Measurements from ENCODE around the gene CD209. TPM values are rescaled to one million over a fixed set of nuclear protein-coding genes. Genes with fewer than 3 reads are reported as not detected.
"Not testable (repeated sequence)": the region's sequence is repeated elsewhere in the genome, so short reads cannot be mapped to it uniquely, and the experiment has no call there.

The CD209 gene
- not detected in 2 replicates for total RNA-seq (2012; rRNA removed)

GRCh38 chr19:7746903-7747884, at the start of gene CD209:
CD209 (minus strand) TSS chr19:7747534; CDS start chr19:7747511, 23 bp downstream.
- Histone ChIP-seq H3K4me3 (ENCODE audit: low read length) (no peak within 1 kb of the TSS), H3K36me3 (ENCODE audit: insufficient read depth, low read length) (no peaks in the 10 kb centered on the region), H3K4me1 (ENCODE audit: control insufficient read depth, insufficient read depth, low read length) (no peaks in the 10 kb centered on the region), H3K4me2 (ENCODE audit: low read length) (no peak within 1 kb of the TSS), H3K9ac (ENCODE audit: low read depth, low read length) (no peak within 1 kb of the TSS), H3K9me3 (replicated peaks; ENCODE audit: low read length) (no peaks in the 10 kb centered on the region), H3K27me3 (ENCODE audit: control insufficient read depth, insufficient read depth, low read length) (peaks cover 7% of the 10 kb centered on the region)

- Histone ChIP-seq H3K27me3 (ENCODE audit: control insufficient read depth, insufficient read depth, low read length) (peaks cover 16% of the 10 kb centered on the region), H3K4me3 (ENCODE audit: low read length) (no peak overlapping the region), H3K4me2 (ENCODE audit: low read length) (no peak overlapping the region), H3K4me1 (ENCODE audit: control insufficient read depth, insufficient read depth, low read length) (no peaks in the 10 kb centered on the region), H3K36me3 (ENCODE audit: insufficient read depth, low read length) (no peaks in the 10 kb centered on the region), H3K9me3 (replicated peaks; ENCODE audit: low read length) (no peaks in the 10 kb centered on the region), H3K9ac (ENCODE audit: low read depth, low read length) (no peak overlapping the region)
These were observed 48.3 kb upstream of the CD209 start for GRCh38 chr19:7795555-7796161.

DNA sequence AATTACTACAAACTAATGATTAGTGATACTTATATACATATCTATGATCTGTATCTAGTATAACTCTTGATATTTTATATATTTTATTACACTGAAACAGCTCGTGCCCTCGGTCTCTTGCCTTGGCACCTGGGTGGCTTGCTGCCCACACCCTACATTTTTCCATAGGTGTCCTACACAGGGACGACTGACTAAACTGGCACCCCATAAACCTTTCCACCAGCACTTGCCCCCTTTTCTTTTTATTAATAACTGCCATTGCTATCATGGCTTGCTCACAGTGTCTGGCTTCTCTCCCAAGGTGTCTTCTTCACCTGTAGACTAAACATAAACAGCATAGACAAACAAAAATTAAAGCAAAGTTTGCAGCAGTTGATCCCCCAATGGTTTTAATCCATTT, 46.2 kb upstream of the CD209 start:
- Histone ChIP-seq H3K27me3 (ENCODE audit: control insufficient read depth, insufficient read depth, low read length) (peaks cover 17% of the 10 kb centered on the region), H3K9me3 (replicated peaks; ENCODE audit: low read length) (no peaks in the 10 kb centered on the region), H3K4me1 (ENCODE audit: control insufficient read depth, insufficient read depth, low read length) (no peaks in the 10 kb centered on the region), H3K36me3 (ENCODE audit: insufficient read depth, low read length) (no peaks in the 10 kb centered on the region), H3K4me2 (ENCODE audit: low read length) (no peak overlapping the region), H3K9ac (ENCODE audit: low read depth, low read length) (no peak overlapping the region), H3K4me3 (ENCODE audit: low read length) (no peak overlapping the region)

DNA sequence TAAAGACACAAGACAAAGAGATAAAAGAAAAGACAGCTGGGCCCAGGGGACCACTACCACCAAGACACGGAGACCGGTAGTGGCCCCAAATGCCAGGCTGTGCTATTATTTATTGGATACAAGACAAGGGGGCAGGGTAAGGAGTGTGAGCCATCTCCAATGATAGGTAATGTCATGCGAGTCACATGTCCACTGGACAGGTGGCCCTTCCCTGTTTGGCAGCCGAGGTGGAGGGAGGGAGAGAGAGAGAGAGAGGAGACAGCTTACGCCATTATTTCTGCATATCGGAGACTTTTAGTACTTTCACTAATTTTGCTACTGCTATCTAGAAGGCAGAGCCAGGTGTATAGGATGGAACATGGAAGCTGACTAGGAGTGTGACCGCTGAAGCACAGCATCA, 45.4 kb upstream of the CD209 start:
- not testable (repeated sequence) for H3K36me3 ChIP-seq (ENCODE audit: insufficient read depth, low read length); H3K4me1 ChIP-seq (ENCODE audit: control insufficient read depth, insufficient read depth, low read length); H3K4me2 ChIP-seq (ENCODE audit: low read length); H3K9ac ChIP-seq (ENCODE audit: low read depth, low read length); H3K9me3 ChIP-seq (replicated peaks; ENCODE audit: low read length); H3K4me3 ChIP-seq (ENCODE audit: low read length)
- peaks cover 23% of the 10 kb centered on the region for H3K27me3 ChIP-seq (ENCODE audit: control insufficient read depth, insufficient read depth, low read length)

- H3K9me3 ChIP-seq (replicated peaks; ENCODE audit: low read length): no peaks in the 10 kb centered on the region
- no peaks in the 10 kb centered on the region for H3K36me3 ChIP-seq (ENCODE audit: insufficient read depth, low read length)
- peaks cover 24% of the 10 kb centered on the region for H3K27me3 ChIP-seq (ENCODE audit: control insufficient read depth, insufficient read depth, low read length)
- H3K9ac ChIP-seq (ENCODE audit: low read depth, low read length): no peak overlapping the region
- H3K4me1 ChIP-seq (ENCODE audit: control insufficient read depth, insufficient read depth, low read length): no peaks in the 10 kb centered on the region
- H3K4me2 ChIP-seq (ENCODE audit: low read length): no peak overlapping the region
- no peak overlapping the region for H3K4me3 ChIP-seq (ENCODE audit: low read length)
These were observed 44.9 kb upstream of the CD209 start for GRCh38 chr19:7792281-7792680.

DNA sequence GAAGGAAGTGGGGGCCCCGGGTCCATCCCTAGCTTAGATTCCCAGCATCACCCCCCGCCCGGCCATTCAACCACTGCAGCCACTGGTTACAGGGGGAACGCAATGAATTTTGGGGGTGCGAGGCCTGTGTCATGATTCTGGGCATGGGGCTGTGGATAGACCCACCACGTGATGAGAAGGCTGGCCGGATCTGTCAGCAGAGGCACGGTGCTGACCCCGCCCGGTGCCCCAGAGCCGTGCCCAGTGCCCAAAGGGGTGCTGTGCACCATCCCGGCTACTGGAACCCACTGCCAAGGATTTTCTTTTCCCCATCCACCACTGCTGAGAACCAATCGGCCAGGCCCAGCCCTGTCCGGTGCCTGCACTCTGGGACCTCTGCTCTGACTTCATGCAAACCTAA, 43.1 kb upstream of the CD209 start:
- H3K27me3 ChIP-seq (ENCODE audit: control insufficient read depth, insufficient read depth, low read length): peaks cover 25% of the 10 kb centered on the region
- H3K36me3 ChIP-seq (ENCODE audit: insufficient read depth, low read length): no peaks in the 10 kb centered on the region
- H3K9me3 ChIP-seq (replicated peaks; ENCODE audit: low read length): no peaks in the 10 kb centered on the region
- H3K9ac ChIP-seq (ENCODE audit: low read depth, low read length): no peak overlapping the region
- no peak overlapping the region for H3K4me2 ChIP-seq (ENCODE audit: low read length)
- H3K4me1 ChIP-seq (ENCODE audit: control insufficient read depth, insufficient read depth, low read length): no peaks in the 10 kb centered on the region
- no peak overlapping the region for H3K4me3 ChIP-seq (ENCODE audit: low read length)

DNA sequence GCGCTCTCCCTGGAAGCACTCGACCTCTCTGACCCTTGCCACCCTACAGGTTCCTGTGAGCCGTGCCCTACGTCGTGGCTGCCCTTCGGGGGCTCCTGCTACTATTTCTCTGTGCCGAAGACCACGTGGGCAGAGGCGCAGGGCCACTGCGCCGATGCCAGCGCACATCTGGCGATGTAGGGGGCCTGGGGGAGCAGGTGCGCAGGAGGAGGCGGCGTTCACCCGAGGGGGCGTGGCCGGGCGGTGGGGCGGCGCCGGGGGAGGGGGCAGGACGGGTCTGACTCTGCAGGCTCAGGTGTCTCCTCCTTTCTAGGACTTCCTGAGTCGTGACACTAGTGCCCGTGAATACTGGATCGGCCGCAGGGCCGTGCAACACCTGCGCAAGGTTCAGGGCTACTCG, 42.1 kb upstream of the CD209 start:
- Histone ChIP-seq H3K9ac (ENCODE audit: low read depth, low read length) (no peak overlapping the region), H3K27me3 (ENCODE audit: control insufficient read depth, insufficient read depth, low read length) (peaks cover 28% of the 10 kb centered on the region), H3K4me3 (ENCODE audit: low read length) (no peak overlapping the region), H3K4me1 (ENCODE audit: control insufficient read depth, insufficient read depth, low read length) (no peaks in the 10 kb centered on the region), H3K4me2 (ENCODE audit: low read length) (no peak overlapping the region), H3K9me3 (replicated peaks; ENCODE audit: low read length) (no peaks in the 10 kb centered on the region), H3K36me3 (ENCODE audit: insufficient read depth, low read length) (no peaks in the 10 kb centered on the region)

- H3K4me1 ChIP-seq (ENCODE audit: control insufficient read depth, insufficient read depth, low read length): no peaks in the 10 kb centered on the region
- no peak overlapping the region for H3K4me3 ChIP-seq (ENCODE audit: low read length)
- H3K27me3 ChIP-seq (ENCODE audit: control insufficient read depth, insufficient read depth, low read length): peaks cover 30% of the 10 kb centered on the region
- no peak overlapping the region for H3K9ac ChIP-seq (ENCODE audit: low read depth, low read length)
- no peaks in the 10 kb centered on the region for H3K9me3 ChIP-seq (replicated peaks; ENCODE audit: low read length)
- H3K4me2 ChIP-seq (ENCODE audit: low read length): no peak overlapping the region
- no peaks in the 10 kb centered on the region for H3K36me3 ChIP-seq (ENCODE audit: insufficient read depth, low read length)
These were observed 41.6 kb upstream of the CD209 start for GRCh38 chr19:7788933-7789323.

DNA sequence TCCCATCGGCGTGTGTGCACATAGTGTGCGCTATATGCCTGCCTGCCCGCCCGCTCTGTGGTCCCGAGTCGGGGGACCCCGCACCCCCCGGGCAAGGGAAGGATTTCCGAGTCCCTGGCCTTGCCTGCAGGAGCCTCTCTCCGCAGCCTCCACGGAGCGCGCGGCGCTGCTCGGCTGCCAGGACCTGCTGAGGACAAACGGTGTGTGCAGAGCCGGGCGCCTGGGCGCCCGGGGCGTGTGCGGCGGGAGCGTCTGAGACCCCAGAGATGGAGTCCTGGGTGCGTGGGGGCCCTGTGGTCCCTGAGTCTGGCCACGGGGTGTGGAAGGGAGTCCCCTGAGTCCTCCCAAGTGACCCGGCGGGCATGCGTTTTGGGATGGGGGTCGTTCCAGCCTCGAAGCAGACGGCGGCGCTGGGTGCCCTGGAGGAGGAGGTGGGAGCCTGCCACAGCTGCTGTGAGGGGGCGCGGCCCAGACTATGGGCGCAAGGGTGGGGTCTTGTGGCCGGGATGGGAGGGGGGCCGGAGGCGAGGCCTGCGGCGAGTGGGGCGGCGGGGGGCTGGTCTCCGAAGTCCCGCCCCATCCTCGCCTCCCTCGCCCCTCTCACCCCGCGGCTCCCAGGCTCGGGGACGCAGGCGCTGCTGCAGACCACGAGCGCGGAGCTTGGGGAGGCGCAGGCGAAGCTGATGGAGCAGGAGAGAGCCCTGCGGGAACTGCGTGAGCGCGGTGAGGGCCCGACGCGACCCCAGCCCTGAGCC, 41.0 kb upstream of the CD209 start:
- no peak overlapping the region for H3K4me3 ChIP-seq (ENCODE audit: low read length)
- H3K27me3 ChIP-seq (ENCODE audit: control insufficient read depth, insufficient read depth, low read length): peaks cover 35% of the 10 kb centered on the region
- no peak overlapping the region for H3K9ac ChIP-seq (ENCODE audit: low read depth, low read length)
- H3K9me3 ChIP-seq (replicated peaks; ENCODE audit: low read length): no peaks in the 10 kb centered on the region
- no peaks in the 10 kb centered on the region for H3K4me1 ChIP-seq (ENCODE audit: control insufficient read depth, insufficient read depth, low read length)
- no peaks in the 10 kb centered on the region for H3K36me3 ChIP-seq (ENCODE audit: insufficient read depth, low read length)
- H3K4me2 ChIP-seq (ENCODE audit: low read length): no peak overlapping the region

DNA sequence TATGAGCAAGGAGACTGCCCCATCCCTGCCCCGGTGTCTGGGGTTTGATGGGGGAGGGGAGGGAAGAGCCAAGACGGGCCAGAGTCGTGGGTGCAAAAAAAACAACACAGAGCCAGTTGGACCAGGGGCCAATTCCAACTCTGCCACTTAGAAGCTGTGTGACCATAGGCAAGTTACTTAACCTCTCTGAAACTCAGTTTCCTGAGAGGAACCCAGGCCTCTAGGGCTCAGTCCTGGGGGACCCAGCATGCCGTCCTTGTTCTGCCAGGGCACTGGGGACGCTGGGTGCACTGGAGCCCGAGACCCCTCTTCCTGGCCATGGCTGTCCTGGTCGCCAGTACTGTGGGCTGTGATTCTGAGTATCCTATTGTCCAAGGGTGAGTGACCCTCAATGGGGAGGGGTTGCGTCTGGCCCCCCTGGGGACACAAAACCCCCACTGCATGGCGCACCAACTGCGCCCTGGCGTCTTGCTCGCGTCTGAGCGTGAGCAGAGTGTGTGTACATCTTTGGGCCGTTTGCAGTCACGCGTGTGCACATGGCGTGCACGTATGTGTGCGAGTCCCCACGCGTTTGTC, 40.4 kb upstream of the CD209 start:
- H3K9me3 ChIP-seq (replicated peaks; ENCODE audit: low read length): no peaks in the 10 kb centered on the region
- H3K36me3 ChIP-seq (ENCODE audit: insufficient read depth, low read length): no peaks in the 10 kb centered on the region
- no peak overlapping the region for H3K4me2 ChIP-seq (ENCODE audit: low read length)
- H3K27me3 ChIP-seq (ENCODE audit: control insufficient read depth, insufficient read depth, low read length): peaks cover 37% of the 10 kb centered on the region
- no peak overlapping the region for H3K9ac ChIP-seq (ENCODE audit: low read depth, low read length)
- no peak overlapping the region for H3K4me3 ChIP-seq (ENCODE audit: low read length)
- no peaks in the 10 kb centered on the region for H3K4me1 ChIP-seq (ENCODE audit: control insufficient read depth, insufficient read depth, low read length)

DNA sequence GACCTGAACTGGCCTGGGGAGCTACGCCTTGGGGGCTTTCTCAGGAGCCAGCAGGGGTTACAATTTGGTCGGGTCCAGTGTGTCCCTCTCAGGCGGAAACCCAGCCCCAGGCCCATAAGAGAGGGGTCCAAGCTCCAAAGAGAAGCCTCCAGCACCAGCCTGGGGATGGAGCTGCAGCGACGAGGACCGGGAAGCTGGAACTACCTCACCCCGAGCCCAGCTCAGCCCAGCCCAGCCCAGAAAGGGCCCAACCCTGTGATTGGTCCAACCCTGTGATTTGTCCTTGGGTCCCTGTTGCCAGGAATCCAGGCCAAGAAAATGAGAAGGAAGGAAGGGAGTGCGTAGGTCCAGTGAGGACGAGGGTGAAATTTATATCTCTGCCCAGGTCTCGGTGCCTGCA, 39.8 kb upstream of the CD209 start:
- no peaks in the 10 kb centered on the region for H3K4me1 ChIP-seq (ENCODE audit: control insufficient read depth, insufficient read depth, low read length)
- H3K4me2 ChIP-seq (ENCODE audit: low read length): no peak overlapping the region

More for the DNA sequence above, 39.8 kb upstream of the CD209 start:
- no peaks in the 10 kb centered on the region for H3K9me3 ChIP-seq (replicated peaks; ENCODE audit: low read length)
- H3K4me3 ChIP-seq (ENCODE audit: low read length): no peak overlapping the region
- no peak overlapping the region for H3K9ac ChIP-seq (ENCODE audit: low read depth, low read length)
- H3K36me3 ChIP-seq (ENCODE audit: insufficient read depth, low read length): no peaks in the 10 kb centered on the region
- peaks cover 42% of the 10 kb centered on the region for H3K27me3 ChIP-seq (ENCODE audit: control insufficient read depth, insufficient read depth, low read length)
